AG09319 (cell line): ENCODE data around the gene IFNG-AS1.

Experiments
- DNase-seq: peaks from one replicate; pipeline ENCODE4 v3.0.0-alpha.2; 2010; ENCODE audit warnings: low read depth; ENCODE audit errors: extremely low read depth
- CTCF ChIP-seq: IDR thresholded peaks from 2 replicates; pipeline ENCODE4 v1.5.1; 2011; ENCODE audit warnings: low read depth, mild to moderate bottlenecking, inconsistent platforms, low read length, moderate library complexity

Gene IFNG-AS1

DNA sequence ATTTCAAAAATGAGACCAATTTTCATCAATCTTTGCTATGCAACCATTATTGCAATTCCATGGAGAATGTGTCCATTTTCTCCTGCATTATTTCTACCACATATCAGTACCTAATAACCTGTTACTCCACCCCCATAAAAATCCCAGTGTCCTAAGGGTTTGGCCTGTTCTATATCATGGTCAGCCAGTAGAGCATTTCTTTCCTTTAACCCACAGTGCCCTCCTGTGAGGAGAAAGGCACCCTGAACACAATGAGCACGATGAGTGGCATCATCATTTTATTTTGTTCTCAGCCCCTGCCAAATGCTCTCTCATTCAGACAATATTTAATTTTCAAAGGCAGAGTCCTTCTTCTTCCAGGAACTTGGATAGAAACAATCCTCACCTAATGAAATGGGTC lies 11.6 kb upstream of the IFNG-AS1 start:
- TF ChIP-seq CTCF = no peak
- DNase-seq = no peak

DNA sequence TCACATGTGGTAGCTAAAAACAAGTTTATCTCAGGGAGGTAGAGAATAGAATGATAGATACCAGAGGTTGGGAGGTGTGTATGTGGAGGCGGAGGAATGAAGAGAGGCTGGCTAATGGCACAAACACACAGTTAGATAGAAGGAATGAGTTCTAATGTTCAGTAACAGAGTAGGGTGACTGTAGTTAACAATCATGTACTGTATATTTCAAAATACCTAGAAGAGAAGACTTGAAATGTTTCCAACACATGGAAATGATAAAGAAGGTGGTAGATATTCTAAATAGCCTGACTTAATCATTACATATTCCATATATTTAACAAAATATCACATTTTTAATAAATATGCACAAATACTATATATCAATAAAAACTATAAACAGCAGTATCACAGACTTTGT lies 8.9 kb upstream of the IFNG-AS1 start:
- no peak for TF ChIP-seq CTCF
- no peak for DNase-seq

- DNase-seq = peak; percentile 34
- TF ChIP-seq CTCF = no peak
Measured at GRCh38 chr12:67981287-67982162, 7.7 kb upstream of the IFNG-AS1 start.

DNA sequence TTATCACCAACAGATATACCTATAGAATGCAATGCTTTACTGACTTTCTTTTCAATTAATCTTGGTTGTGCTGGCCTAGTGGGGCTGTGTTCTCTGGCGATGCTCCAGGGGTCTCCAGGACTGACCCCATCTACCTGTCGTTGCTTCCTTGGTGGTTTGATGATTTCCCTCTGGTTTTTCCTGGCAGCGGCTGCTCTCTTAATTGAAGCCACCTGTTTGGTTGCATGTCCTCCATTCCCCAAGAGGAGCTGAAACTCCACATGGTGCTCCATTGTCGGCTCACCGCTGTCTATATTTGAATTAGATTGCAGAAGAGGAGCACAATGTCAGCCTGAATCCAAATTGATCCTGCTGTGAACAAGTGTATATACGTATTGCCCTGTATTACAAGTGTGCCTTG lies 7.1 kb upstream of the IFNG-AS1 start:
- peak; percentile 15 for DNase-seq
- TF ChIP-seq CTCF = no peak

- no peak for TF ChIP-seq CTCF
- DNase-seq = no peak
Measured at GRCh38 chr12:67986632-67987031, 2.6 kb upstream of the IFNG-AS1 start.

DNA sequence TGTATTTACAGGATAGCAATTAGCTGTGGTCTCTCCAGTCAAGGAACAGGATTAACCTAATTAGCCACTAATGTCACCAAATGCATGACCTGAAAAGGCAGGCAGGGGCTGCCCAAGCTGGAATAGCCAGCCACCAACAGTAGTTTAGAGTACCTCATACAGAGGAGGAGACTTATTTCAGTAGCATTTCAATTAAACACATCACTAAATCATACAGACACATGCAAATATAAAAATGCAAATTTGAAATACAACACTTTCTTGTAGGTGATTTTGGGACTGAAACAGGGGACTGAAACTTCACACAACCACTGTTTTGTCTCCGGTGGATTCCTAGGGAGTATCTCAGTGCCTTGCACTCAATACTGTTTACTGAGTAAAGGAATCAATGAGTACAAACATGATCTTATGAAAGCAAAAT lies 636 bp upstream of the IFNG-AS1 start:
- DNase-seq = no peak
- no peak for TF ChIP-seq CTCF

- TF ChIP-seq CTCF = no peak
- DNase-seq = no peak
Measured at GRCh38 chr12:67991158-67991557, 1.9 kb downstream of the IFNG-AS1 start.
